ENCODE measurements around the gene FREM3.

- TF ChIP-seq CTCF (IDR thresholded peaks at IDR 0.05) (no peak), POLR2AphosphoS5 (IDR thresholded peaks at IDR 0.05) (no peak)
These were observed 114.4 kb downstream of the FREM3 start for GRCh38 chr4:143586080-143586479.
